Ovary (tissue), 3 donors: ENCODE measurements around the gene SFN.

Source experiments
- POLR2A ChIP-seq: fragments of 450-650 bp; IDR thresholded peaks from one replicate; pipeline ENCODE4 v1.6.1; 2017; ENCODE audit warnings: antibody characterized with exemption, mild to moderate bottlenecking, moderate library complexity
- TF ChIP-seq, protein P1 (sequence below), 3 donors: fragments of 450-650 bp in 2 of 3; fragments of 200-600 bp in 1 of 3; IDR thresholded peaks; one replicate each; pipeline versions ENCODE4 v1.5.1 to v1.8.0; 2016 to 2022; ENCODE audit warnings: antibody characterized with exemption in 3 of 3, mild to moderate bottlenecking in 1 of 3
- donor health status: DM: no; HTN: no; CAD: no.

DNA sequence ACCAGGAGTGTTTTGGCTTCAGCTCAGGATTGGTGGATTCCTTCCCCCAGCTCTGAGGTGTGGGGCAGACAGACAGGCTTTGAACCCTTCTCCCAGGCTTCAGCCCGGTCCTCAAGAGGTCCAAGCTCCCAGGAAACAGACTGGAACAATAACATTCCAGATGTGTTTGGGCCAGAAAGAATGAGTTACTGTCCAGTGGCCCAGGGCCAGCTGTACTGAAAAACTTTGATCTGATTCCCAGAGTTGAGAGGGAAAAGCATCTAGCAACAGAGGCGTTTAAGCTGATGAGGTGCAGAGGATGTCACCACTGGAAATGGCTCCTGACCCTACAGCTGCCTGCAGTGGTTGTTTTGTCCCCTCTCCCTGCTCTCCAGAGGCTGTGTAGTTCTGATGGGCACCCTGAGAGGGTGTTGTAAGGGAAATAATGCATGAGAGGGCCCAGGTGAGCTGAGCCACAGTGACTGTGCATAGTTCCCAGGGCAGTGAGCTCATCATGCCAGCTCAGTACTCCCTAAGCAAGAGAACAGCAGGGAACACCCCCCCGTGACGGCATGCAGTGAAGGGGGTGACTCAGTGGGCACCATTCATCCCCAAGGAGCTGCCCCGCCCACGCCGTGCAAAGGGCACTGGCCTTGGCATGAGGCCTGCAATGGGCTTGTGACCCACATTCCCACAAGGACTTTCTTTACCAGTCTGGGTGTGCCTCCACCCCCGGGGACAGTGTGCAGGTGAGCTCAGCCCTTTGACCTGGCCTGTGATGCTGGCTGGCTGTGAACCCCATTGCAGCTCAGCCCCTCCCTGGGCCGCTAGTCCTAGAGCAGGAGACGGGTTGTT, 13.8 kb upstream of the SFN start:
- no peak for TF ChIP-seq POLR2A
- TF ChIP-seq, protein P1, sequence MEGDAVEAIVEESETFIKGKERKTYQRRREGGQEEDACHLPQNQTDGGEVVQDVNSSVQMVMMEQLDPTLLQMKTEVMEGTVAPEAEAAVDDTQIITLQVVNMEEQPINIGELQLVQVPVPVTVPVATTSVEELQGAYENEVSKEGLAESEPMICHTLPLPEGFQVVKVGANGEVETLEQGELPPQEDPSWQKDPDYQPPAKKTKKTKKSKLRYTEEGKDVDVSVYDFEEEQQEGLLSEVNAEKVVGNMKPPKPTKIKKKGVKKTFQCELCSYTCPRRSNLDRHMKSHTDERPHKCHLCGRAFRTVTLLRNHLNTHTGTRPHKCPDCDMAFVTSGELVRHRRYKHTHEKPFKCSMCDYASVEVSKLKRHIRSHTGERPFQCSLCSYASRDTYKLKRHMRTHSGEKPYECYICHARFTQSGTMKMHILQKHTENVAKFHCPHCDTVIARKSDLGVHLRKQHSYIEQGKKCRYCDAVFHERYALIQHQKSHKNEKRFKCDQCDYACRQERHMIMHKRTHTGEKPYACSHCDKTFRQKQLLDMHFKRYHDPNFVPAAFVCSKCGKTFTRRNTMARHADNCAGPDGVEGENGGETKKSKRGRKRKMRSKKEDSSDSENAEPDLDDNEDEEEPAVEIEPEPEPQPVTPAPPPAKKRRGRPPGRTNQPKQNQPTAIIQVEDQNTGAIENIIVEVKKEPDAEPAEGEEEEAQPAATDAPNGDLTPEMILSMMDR (IDR thresholded peaks at IDR 0.05) = no peak
